Common myeloid progenitor, CD34-positive (primary cell): ENCODE results near the gene CNTN4.
"Not testable (repeated sequence)": the region's sequence is repeated elsewhere in the genome, so short reads cannot be mapped to it uniquely, and the experiment has no call there.

Experiments used
- CTCF ChIA-PET: fragments of 350-600 bp; sonication (Branson Sonifier 250); formaldehyde crosslinking; loops from one replicate; lab custom pipeline; 2021; ENCODE audit warnings: antibody characterized with exemption; lab: Charles Lee
- POLR2A ChIA-PET: fragments of 350-600 bp; sonication (Branson Sonifier 250); formaldehyde crosslinking; loops from one replicate; lab custom pipeline; 2021; ENCODE audit warnings: antibody characterized with exemption; lab: Charles Lee
- DNase-seq, 3 donors: peaks; one replicate each; pipeline versions ENCODE4 v3.0.0 to v3.0.0-alpha.2; 2013
- H3K27ac ChIP-seq, 2 experiments: 1 replicate in 1 of 2; 2 replicates in 1 of 2; pipeline ENCODE4 v1.7.0; 2013; ENCODE audit warnings: inconsistent platforms in 2 of 2, low read length in 2 of 2, mild to moderate bottlenecking in 2 of 2, low read depth in 1 of 2, moderate library complexity in 1 of 2; ENCODE audit not compliant: severe bottlenecking in 2 of 2, insufficient read depth in 1 of 2, poor library complexity in 1 of 2
- H3K27me3 ChIP-seq, 5 experiments: replicated peaks in 2 of 5; 1 replicate in 3 of 5; 2 replicates in 2 of 5; pipeline versions ENCODE4 v1.6.1 to v1.7.0; 2013; ENCODE audit warnings: low read length in 4 of 5, mild to moderate bottlenecking in 2 of 5, moderate library complexity in 2 of 5, inconsistent platforms in 1 of 5; ENCODE audit not compliant: insufficient read depth in 5 of 5, control insufficient read depth in 4 of 5
- H3K36me3 ChIP-seq, 4 experiments: 1 replicate in 2 of 4; 2 replicates in 2 of 4; pipeline versions ENCODE4 v1.6.1 to v1.7.0; 2013; ENCODE audit warnings: low read length in 3 of 4, control low read depth in 1 of 4, mild to moderate bottlenecking in 1 of 4; ENCODE audit not compliant: control insufficient read depth in 4 of 4, insufficient read depth in 4 of 4
- H3K4me1 ChIP-seq, 4 experiments: 1 replicate in 3 of 4; 2 replicates in 1 of 4; pipeline versions ENCODE4 v1.6.1 to v1.7.1; 2013; ENCODE audit warnings: low read length in 3 of 4, mild to moderate bottlenecking in 3 of 4, control low read depth in 1 of 4, inconsistent platforms in 1 of 4, moderate library complexity in 1 of 4; ENCODE audit not compliant: control insufficient read depth in 4 of 4, insufficient read depth in 4 of 4; ENCODE audit errors: control extremely low read depth in 1 of 4
- H3K4me3 ChIP-seq, 7 experiments: 1 replicate in 4 of 7; 2 replicates in 3 of 7; pipeline versions ENCODE4 v1.5.1 to v1.7.0; 2013; ENCODE audit warnings: mild to moderate bottlenecking in 7 of 7, low read length in 6 of 7, moderate library complexity in 6 of 7, inconsistent platforms in 2 of 7, low read depth in 2 of 7, control low read depth in 1 of 7; ENCODE audit not compliant: insufficient read depth in 4 of 7, control insufficient read depth in 1 of 7; ENCODE audit errors: extremely low read depth in 1 of 7
- H3K9me3 ChIP-seq, 5 experiments: 1 replicate in 4 of 5; 2 replicates in 1 of 5; pipeline versions ENCODE4 v1.6.1 to v1.7.1; 2013; ENCODE audit warnings: low read length in 4 of 5, mild to moderate bottlenecking in 2 of 5, inconsistent platforms in 1 of 5, low read depth in 1 of 5, moderate library complexity in 1 of 5; ENCODE audit not compliant: control insufficient read depth in 4 of 5, insufficient read depth in 2 of 5; ENCODE audit errors: control extremely low read depth in 1 of 5
- WGBS: methylation state at CpG from one replicate; pipeline ENCODE4 v1.1.5; 2013; ENCODE audit not compliant: insufficient coverage; 5-methylcytosine and 5-hydroxymethylcytosine counted together

The CNTN4 gene

DNA sequence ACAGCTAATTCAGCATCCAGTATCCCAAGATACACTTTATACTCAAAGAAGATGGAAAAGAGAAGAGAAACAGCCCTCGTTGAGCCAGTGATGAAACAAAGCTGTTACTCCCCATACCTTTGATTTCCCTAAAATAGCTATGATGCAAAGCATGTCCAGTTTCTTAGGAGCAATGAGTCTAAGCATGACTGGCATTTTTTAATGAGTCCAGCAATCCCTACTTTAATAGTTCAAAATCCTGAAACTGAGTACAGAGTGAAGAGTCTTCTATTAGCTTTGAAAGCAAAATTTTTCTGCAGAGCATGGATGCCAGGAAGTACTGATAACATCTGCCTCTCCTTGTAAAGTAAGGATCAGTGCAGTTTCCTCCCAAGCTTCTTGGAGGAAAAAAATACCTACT is 708.8 kb downstream of the CNTN4 start:
- CTCF ChIA-PET: no interaction called here
- no peaks in the 10 kb centered on the region for H3K4me1 ChIP-seq
- H3K4me3 ChIP-seq: no peak overlapping the region
- POLR2A ChIA-PET: no interaction called here
- H3K36me3 ChIP-seq: no peaks in the 10 kb centered on the region
- no CpG with 5 or more reads among the region's 1 CpG for WGBS
- H3K27me3 ChIP-seq: no peaks in the 10 kb centered on the region
- DNase-seq: no peak
- H3K9me3 ChIP-seq: no peaks in the 10 kb centered on the region
- no peak overlapping the region for H3K27ac ChIP-seq

DNA sequence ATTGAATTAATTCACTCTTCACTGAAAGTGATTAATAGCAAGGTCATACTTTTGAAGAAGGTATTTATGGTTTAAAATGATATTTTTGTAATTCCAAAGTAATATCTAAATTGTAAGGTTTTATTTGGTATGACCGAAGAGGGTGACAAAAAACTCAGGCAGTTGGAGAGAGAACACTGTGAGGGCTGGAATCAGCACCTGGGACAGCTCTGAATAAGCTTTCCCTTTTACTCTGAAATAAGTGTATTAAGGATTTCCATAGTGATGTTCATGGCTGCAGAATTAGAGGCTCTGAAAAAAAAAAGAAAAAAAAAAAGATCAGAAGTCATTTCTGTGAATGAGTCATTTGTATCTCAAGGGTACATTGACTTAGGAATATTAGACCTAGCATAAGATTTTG is 712.1 kb downstream of the CNTN4 start:
- Histone ChIP-seq H3K4me3 (no peak overlapping the region), H3K27ac (no peak overlapping the region), H3K9me3 (no peaks in the 10 kb centered on the region), H3K27me3 (no peaks in the 10 kb centered on the region), H3K36me3 (no peaks in the 10 kb centered on the region), H3K4me1 (no peaks in the 10 kb centered on the region)
- peak; percentile 0 to 1 (median 1) for DNase-seq
- POLR2A ChIA-PET: no interaction called here
- CTCF ChIA-PET: no interaction called here
- WGBS: 80% methylated on average over 1 of the region's 1 CpG

DNA sequence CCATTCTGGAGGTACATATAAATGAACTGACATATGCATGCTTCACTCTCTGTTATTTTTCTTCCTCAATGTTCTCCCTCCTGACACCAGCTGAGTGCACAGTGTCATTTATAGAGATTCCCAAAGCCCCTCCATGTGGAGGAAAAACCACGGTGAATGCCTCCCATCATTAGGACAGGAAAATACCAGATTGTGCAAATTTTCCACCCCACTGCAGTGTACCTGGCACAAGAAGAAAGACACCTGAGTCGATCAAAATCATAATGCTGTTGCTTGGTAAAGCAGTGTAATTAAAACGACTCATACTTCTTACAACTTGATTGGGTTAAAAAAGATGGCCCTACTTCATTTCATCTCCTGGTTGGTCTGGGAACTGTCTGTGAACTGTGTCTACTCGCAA is 720.9 kb downstream of the CNTN4 start:
- POLR2A ChIA-PET: no interaction called here
- Histone ChIP-seq H3K36me3 (no peaks in the 10 kb centered on the region), H3K27me3 (no peaks in the 10 kb centered on the region), H3K27ac (no peak overlapping the region), H3K4me1 (no peaks in the 10 kb centered on the region), H3K9me3 (no peaks in the 10 kb centered on the region), H3K4me3 (no peak overlapping the region)
- no peak for DNase-seq
- CTCF ChIA-PET: no interaction called here
- WGBS: 100% methylated on average over 4 of the region's 4 CpGs

DNA sequence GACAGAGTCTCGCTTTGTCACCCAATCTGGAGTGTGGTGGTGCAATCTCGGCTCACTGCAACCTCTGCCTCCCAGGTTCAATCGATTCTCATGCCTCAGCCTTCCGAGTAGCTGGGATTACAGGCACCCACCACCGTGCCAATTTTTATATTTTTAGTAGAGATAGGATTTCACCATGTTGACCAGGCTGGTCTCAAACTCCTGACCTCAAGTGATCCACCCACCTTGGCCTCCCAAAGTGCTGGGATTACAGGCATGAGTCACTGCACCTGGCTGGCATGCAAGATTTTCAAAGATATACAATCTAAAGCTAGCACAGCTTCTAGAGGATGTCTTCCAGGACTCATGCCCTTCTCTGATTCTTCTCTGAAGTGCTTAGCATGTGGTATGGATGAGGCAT is 722.3 kb downstream of the CNTN4 start:
- CTCF ChIA-PET, H3K9me3 ChIP-seq, POLR2A ChIA-PET, H3K36me3 ChIP-seq, H3K4me1 ChIP-seq, H3K27me3 ChIP-seq, H3K27ac ChIP-seq, DNase-seq, H3K4me3 ChIP-seq: not testable (repeated sequence)
- no CpG with 5 or more reads among the region's 5 CpGs for WGBS

DNA sequence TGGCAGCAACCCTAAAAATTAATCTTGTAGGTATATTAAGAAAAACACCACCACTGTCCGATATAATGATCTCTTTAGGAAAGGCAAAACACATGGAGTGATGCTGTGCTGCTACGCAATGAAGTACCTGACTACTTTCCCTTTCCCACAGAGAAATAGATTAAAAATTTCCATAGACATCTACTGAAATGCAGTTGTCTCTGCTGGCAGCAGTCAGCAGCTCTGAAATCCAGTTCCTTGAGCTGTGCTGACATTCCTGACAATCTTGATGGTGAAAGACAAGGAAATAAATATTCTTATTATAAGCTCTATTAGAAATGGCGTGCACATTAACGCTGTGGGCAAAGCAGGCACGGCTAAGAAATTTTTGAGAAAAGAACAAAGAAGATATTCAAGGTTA is 723.9 kb downstream of the CNTN4 start:
- H3K27ac ChIP-seq: no peak overlapping the region
- POLR2A ChIA-PET: no interaction called here
- H3K4me1 ChIP-seq: no peaks in the 10 kb centered on the region
- no peaks in the 10 kb centered on the region for H3K27me3 ChIP-seq
- H3K9me3 ChIP-seq: no peaks in the 10 kb centered on the region
- DNase-seq: no peak
- 100% methylated on average over 2 of the region's 5 CpGs for WGBS
- CTCF ChIA-PET: no interaction called here
- no peaks in the 10 kb centered on the region for H3K36me3 ChIP-seq
- H3K4me3 ChIP-seq: no peak overlapping the region

GRCh38 chr3:2823031-2823430 is 724.4 kb downstream of the CNTN4 start:
- no peak overlapping the region for H3K27ac ChIP-seq
- ChIA-PET CTCF (no interaction called here), POLR2A (interaction anchor here (1.0 kb wide), 1 partner anchor 10 kb away, joined by 3 read pairs; no protein-coding TSS in a partner anchor)
- no peak overlapping the region for H3K4me3 ChIP-seq
- no peaks in the 10 kb centered on the region for H3K27me3 ChIP-seq
- no peaks in the 10 kb centered on the region for H3K9me3 ChIP-seq
- no peaks in the 10 kb centered on the region for H3K36me3 ChIP-seq
- no peak for DNase-seq
- WGBS: 87% methylated on average over 4 of the region's 5 CpGs
- H3K4me1 ChIP-seq: no peaks in the 10 kb centered on the region

- Histone ChIP-seq H3K27ac (no peak overlapping the region), H3K4me1 (no peaks in the 10 kb centered on the region), H3K9me3 (no peaks in the 10 kb centered on the region), H3K36me3 (no peaks in the 10 kb centered on the region), H3K4me3 (no peak overlapping the region), H3K27me3 (no peaks in the 10 kb centered on the region)
- 93% methylated on average over 8 of the region's 8 CpGs for WGBS
- no peak for DNase-seq
- CTCF ChIA-PET: no interaction called here
- POLR2A ChIA-PET: interaction anchor here (1.0 kb wide), 1 partner anchor 9 kb away, joined by 3 read pairs; no protein-coding TSS in a partner anchor
These were observed 725.0 kb downstream of the CNTN4 start for GRCh38 chr3:2823437-2824211.
